ENCODE measurements around the gene COIL. TPM values are rescaled to one million over a fixed set of nuclear protein-coding genes. Genes with fewer than 3 reads are reported as not detected.
"Not testable (repeated sequence)": the region's sequence is repeated elsewhere in the genome, so short reads cannot be mapped to it uniquely, and the experiment has no call there.

COIL gene
- total and polyA plus RNA-seq, 4 donors, result 7.4 to 12.0 (median 9.9) TPM

- H3K36me3 ChIP-seq (ENCODE audit: control insufficient read depth in 1 of 2, insufficient read depth in 2 of 2, low read length in 1 of 2), result peaks cover 0 to 1% of the 10 kb centered on the region in 2 donors
- no peaks in the 10 kb centered on the region for H3K9me3 ChIP-seq (ENCODE audit: control insufficient read depth, low read length)
Observed at GRCh38 chr17:56948491-56948890, 12.4 kb downstream of the COIL start.

GRCh38 chr17:56947741-56948140 lies 13.1 kb downstream of the COIL start:
- ATAC-seq (ENCODE audit: low FRiP score) (no peak), DNase-seq (no peak)
- WGBS, 2 donors, result 80% methylated on average over 1 of the region's 1 CpG
- Histone ChIP-seq H3K9me3 (ENCODE audit: control insufficient read depth, low read length) (no peaks in the 10 kb centered on the region), H3K27ac (ENCODE audit: low read depth in 1 of 2, low read length in 2 of 2) (no peak overlapping the region), H3K27me3 (ENCODE audit: control insufficient read depth in 1 of 2, insufficient read depth in 2 of 2, low read length in 1 of 2) (no peaks in the 10 kb centered on the region), H3K4me1 (ENCODE audit: control insufficient read depth in 1 of 2, insufficient read depth in 2 of 2, low read length in 2 of 2) (no peaks in the 10 kb centered on the region), H3K4me3 (ENCODE audit: low read length in 2 of 2) (no peak overlapping the region), H3K36me3 (ENCODE audit: control insufficient read depth in 1 of 2, insufficient read depth in 2 of 2, low read length in 1 of 2) (peaks cover 0 to 3% of the 10 kb centered on the region in 2 donors)
- intact Hi-C loops (cut with DNase I), result no loop called here

More at GRCh38 chr17:56948491-56948890, 12.4 kb downstream of the COIL start:
- no peak for ATAC-seq (ENCODE audit: low FRiP score)
- 97 to 98% methylated on average over 1 of the region's 1 CpG for WGBS, 2 donors
- Histone ChIP-seq H3K27me3 (ENCODE audit: control insufficient read depth in 1 of 2, insufficient read depth in 2 of 2, low read length in 1 of 2) (no peaks in the 10 kb centered on the region), H3K4me1 (ENCODE audit: control insufficient read depth in 1 of 2, insufficient read depth in 2 of 2, low read length in 2 of 2) (no peaks in the 10 kb centered on the region), H3K4me3 (ENCODE audit: low read length in 2 of 2) (no peak overlapping the region), H3K27ac (ENCODE audit: low read depth in 1 of 2, low read length in 2 of 2) (no peak overlapping the region)
- intact Hi-C loops (cut with DNase I), result no loop called here
- no peak for DNase-seq

GRCh38 chr17:56945938-56946505 lies 14.8 kb downstream of the COIL start:
- Histone ChIP-seq H3K27me3 (ENCODE audit: control insufficient read depth in 1 of 2, insufficient read depth in 2 of 2, low read length in 1 of 2) (no peaks in the 10 kb centered on the region), H3K4me3 (ENCODE audit: low read length in 2 of 2) (no peak overlapping the region), H3K27ac (ENCODE audit: low read depth in 1 of 2, low read length in 2 of 2) (no peak overlapping the region), H3K4me1 (ENCODE audit: control insufficient read depth in 1 of 2, insufficient read depth in 2 of 2, low read length in 2 of 2) (no peaks in the 10 kb centered on the region), H3K9me3 (ENCODE audit: control insufficient read depth, low read length) (no peaks in the 10 kb centered on the region), H3K36me3 (ENCODE audit: control insufficient read depth in 1 of 2, insufficient read depth in 2 of 2, low read length in 1 of 2) (peaks cover 0 to 5% of the 10 kb centered on the region in 2 donors)
- DNase-seq (no peak), ATAC-seq (ENCODE audit: low FRiP score) (no peak)
- WGBS, 2 donors, result 91 to 96% methylated on average over 3 of the region's 3 CpGs
- intact Hi-C loops (cut with DNase I), result no loop called here

- 91 to 95% methylated on average over 10 of the region's 10 CpGs for WGBS, 2 donors
- ATAC-seq (ENCODE audit: low FRiP score), result no peak
- H3K27ac ChIP-seq (ENCODE audit: low read depth in 1 of 2, low read length in 2 of 2), result no peak overlapping the region
- H3K4me1 ChIP-seq (ENCODE audit: control insufficient read depth in 1 of 2, insufficient read depth in 2 of 2, low read length in 2 of 2), result no peaks in the 10 kb centered on the region
- no peaks in the 10 kb centered on the region for H3K27me3 ChIP-seq (ENCODE audit: control insufficient read depth in 1 of 2, insufficient read depth in 2 of 2, low read length in 1 of 2)
- no peaks in the 10 kb centered on the region for H3K9me3 ChIP-seq (ENCODE audit: control insufficient read depth, low read length)
- peaks cover 0 to 3% of the 10 kb centered on the region in 2 donors for H3K36me3 ChIP-seq (ENCODE audit: control insufficient read depth in 1 of 2, insufficient read depth in 2 of 2, low read length in 1 of 2)
- H3K4me3 ChIP-seq (ENCODE audit: low read length in 2 of 2), result no peak overlapping the region
- DNase-seq, result no peak
- intact Hi-C loops (cut with DNase I), result loop anchor here (5.0 kb wide), 2 partner anchors 51 to 121 kb away; no protein-coding TSS in a partner anchor
Observed at GRCh38 chr17:56943505-56944125, 17.2 kb downstream of the COIL start.

GRCh38 chr17:56939869-56940484 lies 20.9 kb downstream of the COIL start:
- H3K4me3 ChIP-seq (ENCODE audit: low read length in 2 of 2), result no peak overlapping the region
- peaks cover 5% of the 10 kb centered on the region in 2 donors for H3K36me3 ChIP-seq (ENCODE audit: control insufficient read depth in 1 of 2, insufficient read depth in 2 of 2, low read length in 1 of 2)
- intact Hi-C loops (cut with DNase I), result loop anchor here (2.0 to 5.0 kb wide), 3 partner anchors 48 to 121 kb away; no protein-coding TSS in a partner anchor

GRCh38 chr17:56938206-56938605 lies 22.6 kb downstream of the COIL start:
- not testable (repeated sequence) for H3K36me3 ChIP-seq (ENCODE audit: control insufficient read depth in 1 of 2, insufficient read depth in 2 of 2, low read length in 1 of 2); ATAC-seq (ENCODE audit: low FRiP score); H3K27me3 ChIP-seq (ENCODE audit: control insufficient read depth in 1 of 2, insufficient read depth in 2 of 2, low read length in 1 of 2); H3K4me1 ChIP-seq (ENCODE audit: control insufficient read depth in 1 of 2, insufficient read depth in 2 of 2, low read length in 2 of 2); H3K4me3 ChIP-seq (ENCODE audit: low read length in 2 of 2); H3K27ac ChIP-seq (ENCODE audit: low read depth in 1 of 2, low read length in 2 of 2); DNase-seq; H3K9me3 ChIP-seq (ENCODE audit: control insufficient read depth, low read length)
- intact Hi-C loops (cut with DNase I), result loop anchor here in 1 of 2 donors (5.0 kb wide), 1 partner anchor 46 kb away; no protein-coding TSS in a partner anchor
- WGBS, 2 donors, result 87 to 88% methylated on average over 5 of the region's 5 CpGs

More at GRCh38 chr17:56939869-56940484, 20.9 kb downstream of the COIL start:
- H3K9me3 ChIP-seq (ENCODE audit: control insufficient read depth, low read length), result no peaks in the 10 kb centered on the region
- H3K4me1 ChIP-seq (ENCODE audit: control insufficient read depth in 1 of 2, insufficient read depth in 2 of 2, low read length in 2 of 2), result no peaks in the 10 kb centered on the region
- WGBS, 2 donors, result 53 to 56% methylated on average over 11 of the region's 11 CpGs
- no peaks in the 10 kb centered on the region for H3K27me3 ChIP-seq (ENCODE audit: control insufficient read depth in 1 of 2, insufficient read depth in 2 of 2, low read length in 1 of 2)
- ATAC-seq (ENCODE audit: low FRiP score) (peak; percentile 62), DNase-seq (no peak)
- H3K27ac ChIP-seq (ENCODE audit: low read depth in 1 of 2, low read length in 2 of 2), result no peak overlapping the region

- ATAC-seq (ENCODE audit: low FRiP score), result peak; percentile 43
Observed at GRCh38 chr17:56937687-56938086, 23.2 kb downstream of the COIL start.

GRCh38 chr17:56936697-56937322 lies 24.0 kb downstream of the COIL start:
- H3K36me3 ChIP-seq (ENCODE audit: control insufficient read depth in 1 of 2, insufficient read depth in 2 of 2, low read length in 1 of 2), result peaks cover 3 to 5% of the 10 kb centered on the region in 2 donors
- no peak overlapping the region for H3K4me3 ChIP-seq (ENCODE audit: low read length in 2 of 2)
- DNase-seq, result no peak
- intact Hi-C loops (cut with DNase I), result loop anchor here in 1 of 2 donors (5.0 kb wide), 1 partner anchor 45 kb away; no protein-coding TSS in a partner anchor
- no peak overlapping the region for H3K27ac ChIP-seq (ENCODE audit: low read depth in 1 of 2, low read length in 2 of 2)
- H3K4me1 ChIP-seq (ENCODE audit: control insufficient read depth in 1 of 2, insufficient read depth in 2 of 2, low read length in 2 of 2), result no peaks in the 10 kb centered on the region
- no peak for ATAC-seq (ENCODE audit: low FRiP score)
- WGBS, 2 donors, result 72 to 84% methylated on average over 6 of the region's 6 CpGs
- H3K27me3 ChIP-seq (ENCODE audit: control insufficient read depth in 1 of 2, insufficient read depth in 2 of 2, low read length in 1 of 2), result no peaks in the 10 kb centered on the region
- H3K9me3 ChIP-seq (ENCODE audit: control insufficient read depth, low read length), result no peaks in the 10 kb centered on the region

More at GRCh38 chr17:56937687-56938086, 23.2 kb downstream of the COIL start:
- H3K27me3 ChIP-seq (ENCODE audit: control insufficient read depth in 1 of 2, insufficient read depth in 2 of 2, low read length in 1 of 2), result no peaks in the 10 kb centered on the region
- no peaks in the 10 kb centered on the region for H3K4me1 ChIP-seq (ENCODE audit: control insufficient read depth in 1 of 2, insufficient read depth in 2 of 2, low read length in 2 of 2)
- H3K4me3 ChIP-seq (ENCODE audit: low read length in 2 of 2), result no peak overlapping the region
- no peaks in the 10 kb centered on the region for H3K9me3 ChIP-seq (ENCODE audit: control insufficient read depth, low read length)
- peaks cover 4 to 5% of the 10 kb centered on the region in 2 donors for H3K36me3 ChIP-seq (ENCODE audit: control insufficient read depth in 1 of 2, insufficient read depth in 2 of 2, low read length in 1 of 2)
- H3K27ac ChIP-seq (ENCODE audit: low read depth in 1 of 2, low read length in 2 of 2), result no peak overlapping the region
- DNase-seq, result no peak
- intact Hi-C loops (cut with DNase I), result loop anchor here in 1 of 2 donors (5.0 kb wide), 1 partner anchor 45 kb away; no protein-coding TSS in a partner anchor
- WGBS, 2 donors, result 67 to 81% methylated on average over 2 of the region's 2 CpGs

Data from aorta (tissue), 5 donors.